Mesothelial cell of epicardium (in vitro differentiated cells): ENCODE results near the gene KCNIP4. TPM values are rescaled to one million over a fixed set of nuclear protein-coding genes. Genes with fewer than 3 reads are reported as not detected.

Experiments used
- DNase-seq, 2 experiments: peaks; one replicate each; pipeline ENCODE4 v3.0.0; 2021; ENCODE audit warnings: low spot score in 2 of 2; ENCODE audit not compliant: unreplicated experiment in 2 of 2
- H3K27ac Mint-ChIP-seq: 2 replicates; pipeline ENCODE4 v1.8.0; 2021; ENCODE audit warnings: mixed read lengths
- H3K27me3 Mint-ChIP-seq: 2 replicates; pipeline ENCODE4 v1.8.0; 2021; ENCODE audit warnings: low read depth, mixed read lengths
- H3K36me3 Mint-ChIP-seq: 2 replicates; pipeline ENCODE4 v1.8.0; 2021; ENCODE audit warnings: mixed read lengths
- H3K4me1 Mint-ChIP-seq: 2 replicates; pipeline ENCODE4 v1.8.0; 2021; ENCODE audit warnings: mixed read lengths
- H3K4me3 Mint-ChIP-seq: 2 replicates; pipeline ENCODE4 v1.8.0; 2021; ENCODE audit warnings: mild to moderate bottlenecking, moderate library complexity, mixed read lengths
- H3K9me3 Mint-ChIP-seq: 2 replicates; pipeline ENCODE4 v1.8.0; 2021; ENCODE audit warnings: mixed read lengths
- total RNA-seq: library from RNA; stranded (reverse); gene quantifications from 3 replicates; pipeline ENCODE4 v1.2.1, GENCODE V29; 2021
- TF ChIP-seq, protein P1 (sequence below): fragments of 200-600 bp; sonication (generic); IDR thresholded peaks from one replicate; pipeline ENCODE4 v1.5.0; 2021; ENCODE audit warnings: antibody characterized with exemption; ENCODE audit not compliant: unreplicated experiment

The KCNIP4 gene
- total RNA-seq, 1 donor from 2014 or later: 3.0 TPM

DNA sequence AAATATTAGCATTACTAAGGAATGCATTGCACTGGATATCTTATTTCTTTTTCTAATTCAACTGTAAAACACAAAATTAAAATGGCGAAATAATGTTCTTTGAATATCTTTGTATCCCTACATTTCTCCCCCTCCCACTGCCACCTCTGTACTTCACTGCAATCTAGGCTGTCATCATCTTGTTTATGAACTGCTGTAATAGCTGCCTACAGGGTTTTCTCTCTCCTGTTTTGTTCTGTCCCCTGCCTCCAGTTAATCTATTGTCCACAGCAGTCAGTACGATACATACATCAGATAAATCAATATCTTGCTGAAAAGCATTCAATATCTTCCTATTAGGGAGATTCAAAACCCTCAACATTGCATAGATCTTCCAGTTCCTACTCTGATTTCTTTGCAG, 528.4 kb downstream of the KCNIP4 start:
- H3K27ac Mint-ChIP-seq: no peak overlapping the region

DNA sequence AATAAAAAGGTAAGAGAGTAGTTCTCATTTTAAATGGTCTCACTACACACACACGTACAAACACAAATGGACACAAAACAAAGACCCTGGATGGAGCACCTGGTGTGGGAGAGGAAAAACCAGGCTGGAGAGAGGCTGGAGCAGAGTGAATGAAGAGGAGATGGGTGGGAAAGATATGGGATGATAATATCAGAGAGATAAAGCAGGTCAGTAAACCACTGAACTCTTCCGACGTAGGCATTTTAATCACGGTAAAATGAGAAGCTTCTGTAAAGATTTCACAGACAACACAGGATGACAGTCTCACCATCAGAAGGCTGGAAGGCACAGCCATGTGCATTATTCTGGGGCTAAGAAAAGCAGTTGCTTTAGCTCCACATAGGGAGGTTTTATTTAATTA, 532.8 kb downstream of the KCNIP4 start:
- Mint-ChIP-seq H3K36me3 (no peaks in the 10 kb centered on the region), H3K4me1 (no peaks in the 10 kb centered on the region), H3K27ac (no peak overlapping the region), H3K4me3 (no peak overlapping the region), H3K9me3 (no peaks in the 10 kb centered on the region), H3K27me3 (peaks cover 15% of the 10 kb centered on the region)
- no peak for DNase-seq
- TF ChIP-seq, protein P1, sequence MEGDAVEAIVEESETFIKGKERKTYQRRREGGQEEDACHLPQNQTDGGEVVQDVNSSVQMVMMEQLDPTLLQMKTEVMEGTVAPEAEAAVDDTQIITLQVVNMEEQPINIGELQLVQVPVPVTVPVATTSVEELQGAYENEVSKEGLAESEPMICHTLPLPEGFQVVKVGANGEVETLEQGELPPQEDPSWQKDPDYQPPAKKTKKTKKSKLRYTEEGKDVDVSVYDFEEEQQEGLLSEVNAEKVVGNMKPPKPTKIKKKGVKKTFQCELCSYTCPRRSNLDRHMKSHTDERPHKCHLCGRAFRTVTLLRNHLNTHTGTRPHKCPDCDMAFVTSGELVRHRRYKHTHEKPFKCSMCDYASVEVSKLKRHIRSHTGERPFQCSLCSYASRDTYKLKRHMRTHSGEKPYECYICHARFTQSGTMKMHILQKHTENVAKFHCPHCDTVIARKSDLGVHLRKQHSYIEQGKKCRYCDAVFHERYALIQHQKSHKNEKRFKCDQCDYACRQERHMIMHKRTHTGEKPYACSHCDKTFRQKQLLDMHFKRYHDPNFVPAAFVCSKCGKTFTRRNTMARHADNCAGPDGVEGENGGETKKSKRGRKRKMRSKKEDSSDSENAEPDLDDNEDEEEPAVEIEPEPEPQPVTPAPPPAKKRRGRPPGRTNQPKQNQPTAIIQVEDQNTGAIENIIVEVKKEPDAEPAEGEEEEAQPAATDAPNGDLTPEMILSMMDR: no peak

More for the DNA sequence above, 528.4 kb downstream of the KCNIP4 start:
- DNase-seq: no peak
- TF ChIP-seq, protein P1: no peak
- Mint-ChIP-seq H3K27me3 (peaks cover 15% of the 10 kb centered on the region), H3K4me1 (no peaks in the 10 kb centered on the region), H3K36me3 (no peaks in the 10 kb centered on the region), H3K4me3 (no peak overlapping the region), H3K9me3 (no peaks in the 10 kb centered on the region)

DNA sequence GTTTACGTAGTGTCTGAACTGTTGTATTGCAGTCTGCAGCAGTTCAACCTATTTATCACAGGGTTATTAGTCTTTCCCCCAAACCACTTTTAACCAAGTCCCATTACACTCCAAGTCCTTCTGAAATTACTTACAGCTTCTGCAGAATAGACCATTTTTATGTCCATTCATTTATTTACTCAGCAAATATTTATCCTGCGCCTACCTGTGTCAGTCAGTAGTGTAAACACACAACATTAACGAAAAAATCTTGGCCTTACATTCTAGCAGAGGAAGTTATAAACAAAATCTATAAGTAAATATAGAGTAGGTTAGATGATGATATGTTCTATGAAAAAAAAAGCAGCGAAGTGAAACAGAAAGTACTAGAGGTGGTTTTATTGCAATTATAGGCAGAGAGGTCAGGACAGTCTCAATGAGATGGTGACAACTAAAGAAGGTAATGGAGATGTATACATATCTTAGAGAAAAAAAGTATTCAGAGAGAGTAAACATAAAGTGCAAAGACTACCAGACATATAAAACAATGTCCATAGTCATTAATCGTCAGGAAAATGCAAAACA, 534.7 kb downstream of the KCNIP4 start:
- Mint-ChIP-seq H3K4me3 (no peak overlapping the region), H3K4me1 (no peaks in the 10 kb centered on the region), H3K27ac (no peak overlapping the region), H3K36me3 (no peaks in the 10 kb centered on the region), H3K9me3 (no peaks in the 10 kb centered on the region), H3K27me3 (peaks cover 12% of the 10 kb centered on the region)
- TF ChIP-seq, protein P1: no peak
- DNase-seq: no peak

DNA sequence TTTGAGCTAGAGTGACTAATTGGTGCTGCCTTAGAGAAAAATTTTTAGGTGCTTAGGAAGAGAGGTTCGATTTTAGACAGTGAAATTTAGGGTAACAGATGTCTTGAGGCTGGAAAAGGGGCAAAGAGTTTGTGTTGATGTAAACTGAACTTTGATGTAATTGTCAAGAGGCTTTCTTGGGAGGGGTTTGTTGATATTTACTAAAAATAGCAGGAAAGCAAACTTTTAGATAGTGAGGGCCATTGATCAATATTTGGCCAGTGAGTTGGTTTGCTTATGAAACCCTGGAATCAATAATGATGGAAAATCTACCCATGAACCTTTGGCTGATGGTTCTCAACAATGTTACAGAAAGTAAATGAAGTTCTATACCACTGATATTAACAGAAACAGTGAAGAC, 537.5 kb downstream of the KCNIP4 start:
- Mint-ChIP-seq H3K36me3 (no peaks in the 10 kb centered on the region), H3K4me1 (no peaks in the 10 kb centered on the region), H3K27ac (no peak overlapping the region), H3K27me3 (peaks cover 4% of the 10 kb centered on the region), H3K9me3 (no peaks in the 10 kb centered on the region), H3K4me3 (no peak overlapping the region)
- no peak for DNase-seq
- TF ChIP-seq, protein P1: no peak

DNA sequence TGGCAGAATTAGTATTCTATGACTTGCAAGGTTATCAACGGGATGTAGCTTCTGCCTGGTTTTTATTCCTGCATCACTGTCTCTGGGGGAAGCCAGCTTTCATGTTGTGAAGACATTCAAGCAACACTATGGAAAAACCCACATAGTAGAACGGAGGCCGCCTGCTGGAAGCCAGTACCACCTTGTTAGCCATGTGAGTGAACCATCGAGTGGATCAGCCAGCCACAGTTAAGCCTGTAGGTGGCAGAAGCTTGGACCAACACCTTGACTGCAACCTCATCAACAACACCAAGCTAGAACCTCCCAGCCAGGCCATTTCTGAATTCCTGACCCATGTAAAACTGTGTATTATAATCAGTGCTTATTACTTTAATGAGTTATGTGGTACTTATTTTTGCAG, 538.2 kb downstream of the KCNIP4 start:
- no peaks in the 10 kb centered on the region for H3K4me1 Mint-ChIP-seq
- no peak for DNase-seq
- no peak overlapping the region for H3K27ac Mint-ChIP-seq
- H3K9me3 Mint-ChIP-seq: no peaks in the 10 kb centered on the region
- H3K4me3 Mint-ChIP-seq: no peak overlapping the region
- H3K36me3 Mint-ChIP-seq: no peaks in the 10 kb centered on the region
- peaks cover 2% of the 10 kb centered on the region for H3K27me3 Mint-ChIP-seq
- TF ChIP-seq, protein P1: no peak

DNA sequence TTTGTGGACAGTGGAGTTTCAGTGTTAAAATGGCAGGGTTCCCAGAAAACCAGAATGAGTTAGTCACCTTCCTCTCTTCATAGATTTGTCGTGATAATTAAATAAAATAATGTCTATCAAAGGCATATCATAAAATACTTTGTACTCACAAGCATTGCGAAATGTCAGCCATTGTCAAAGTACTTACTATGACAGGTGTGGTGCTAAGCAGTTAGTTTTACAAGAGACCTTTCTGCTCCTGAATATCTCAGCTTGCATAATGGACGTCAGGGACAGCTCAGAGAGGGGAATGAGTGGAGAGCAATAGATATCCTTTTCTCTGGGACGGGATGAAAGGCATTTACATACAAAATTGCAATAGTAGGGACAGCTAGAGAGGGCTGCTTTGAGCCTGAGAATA, 560.9 kb downstream of the KCNIP4 start:
- TF ChIP-seq, protein P1: no peak
- H3K4me3 Mint-ChIP-seq: no peak overlapping the region
- peaks cover 2% of the 10 kb centered on the region for H3K27me3 Mint-ChIP-seq
- H3K36me3 Mint-ChIP-seq: no peaks in the 10 kb centered on the region
- peaks cover 7% of the 10 kb centered on the region for H3K9me3 Mint-ChIP-seq
- H3K4me1 Mint-ChIP-seq: no peaks in the 10 kb centered on the region
- DNase-seq: no peak
- no peak overlapping the region for H3K27ac Mint-ChIP-seq
